Ishikawa (cell line): ENCODE measurements around the gene PDE4B.

Experiments
- CEBPB ChIP-seq: IDR thresholded peaks from 2 replicates; pipeline ENCODE4 v1.6.1; 2012
- CREB1 ChIP-seq: IDR thresholded peaks from 2 replicates; pipeline ENCODE4 v1.6.1; 2012; ENCODE audit warnings: low read depth
- EGR1 ChIP-seq: IDR thresholded peaks from 2 replicates; pipeline ENCODE4 v1.6.1; 2012
- EP300 ChIP-seq: IDR thresholded peaks from 2 replicates; pipeline ENCODE4 v1.6.1; 2012; ENCODE audit warnings: borderline replicate concordance
- FOXM1 ChIP-seq: IDR thresholded peaks from 2 replicates; pipeline ENCODE4 v1.6.1; 2012; ENCODE audit warnings: low read depth, borderline replicate concordance
- MAX ChIP-seq: IDR thresholded peaks from 2 replicates; pipeline ENCODE4 v1.6.1; 2012
- NFIC ChIP-seq: IDR thresholded peaks from 2 replicates; pipeline ENCODE4 v1.6.1; 2012
- RAD21 ChIP-seq: IDR thresholded peaks from 2 replicates; pipeline ENCODE4 v1.6.1; 2012; ENCODE audit warnings: low read depth
- TAF1 ChIP-seq: IDR thresholded peaks from 2 replicates; pipeline ENCODE4 v1.6.1; 2012; ENCODE audit warnings: low read depth, mild to moderate bottlenecking
- TCF12 ChIP-seq: IDR thresholded peaks from 2 replicates; pipeline ENCODE4 v1.6.1; 2012; ENCODE audit warnings: low read depth
- TEAD4 ChIP-seq: IDR thresholded peaks from 2 replicates; pipeline ENCODE4 v1.6.1; 2012
- YY1 ChIP-seq: IDR thresholded peaks from 2 replicates; pipeline ENCODE4 v1.6.1; 2012; ENCODE audit warnings: low read depth
- ZBTB7A ChIP-seq: IDR thresholded peaks from 2 replicates; pipeline ENCODE4 v1.6.1; 2012; ENCODE audit warnings: low read depth
- TF ChIP-seq, protein P1 (sequence below): IDR thresholded peaks from 2 replicates; pipeline ENCODE4 v1.6.1; 2012; ENCODE audit warnings: low read depth, mild to moderate bottlenecking
- TF ChIP-seq, protein P2 (sequence below): IDR thresholded peaks from 2 replicates; pipeline ENCODE4 v1.6.1; 2012

PDE4B gene

DNA sequence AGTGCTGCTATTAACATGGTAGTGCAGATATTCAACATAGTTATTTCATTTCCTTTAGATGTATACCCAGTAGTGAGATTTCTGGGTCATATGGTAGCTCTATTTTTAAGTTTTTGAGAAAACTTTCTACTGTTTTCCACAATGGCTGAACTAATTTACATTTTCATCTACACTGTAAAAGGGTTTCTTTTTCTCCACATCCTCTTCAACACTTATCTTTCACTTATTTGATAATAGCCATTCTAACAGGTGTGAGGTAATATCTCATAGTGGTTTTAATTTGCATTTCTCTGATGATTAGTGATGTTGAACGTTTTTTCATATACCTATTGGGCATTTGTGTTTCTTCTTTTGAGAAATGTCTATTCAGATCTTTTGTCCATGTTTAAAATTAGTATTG lies 149.8 kb downstream of the PDE4B start:
- no peak for TF ChIP-seq RAD21
- TF ChIP-seq, protein P1, sequence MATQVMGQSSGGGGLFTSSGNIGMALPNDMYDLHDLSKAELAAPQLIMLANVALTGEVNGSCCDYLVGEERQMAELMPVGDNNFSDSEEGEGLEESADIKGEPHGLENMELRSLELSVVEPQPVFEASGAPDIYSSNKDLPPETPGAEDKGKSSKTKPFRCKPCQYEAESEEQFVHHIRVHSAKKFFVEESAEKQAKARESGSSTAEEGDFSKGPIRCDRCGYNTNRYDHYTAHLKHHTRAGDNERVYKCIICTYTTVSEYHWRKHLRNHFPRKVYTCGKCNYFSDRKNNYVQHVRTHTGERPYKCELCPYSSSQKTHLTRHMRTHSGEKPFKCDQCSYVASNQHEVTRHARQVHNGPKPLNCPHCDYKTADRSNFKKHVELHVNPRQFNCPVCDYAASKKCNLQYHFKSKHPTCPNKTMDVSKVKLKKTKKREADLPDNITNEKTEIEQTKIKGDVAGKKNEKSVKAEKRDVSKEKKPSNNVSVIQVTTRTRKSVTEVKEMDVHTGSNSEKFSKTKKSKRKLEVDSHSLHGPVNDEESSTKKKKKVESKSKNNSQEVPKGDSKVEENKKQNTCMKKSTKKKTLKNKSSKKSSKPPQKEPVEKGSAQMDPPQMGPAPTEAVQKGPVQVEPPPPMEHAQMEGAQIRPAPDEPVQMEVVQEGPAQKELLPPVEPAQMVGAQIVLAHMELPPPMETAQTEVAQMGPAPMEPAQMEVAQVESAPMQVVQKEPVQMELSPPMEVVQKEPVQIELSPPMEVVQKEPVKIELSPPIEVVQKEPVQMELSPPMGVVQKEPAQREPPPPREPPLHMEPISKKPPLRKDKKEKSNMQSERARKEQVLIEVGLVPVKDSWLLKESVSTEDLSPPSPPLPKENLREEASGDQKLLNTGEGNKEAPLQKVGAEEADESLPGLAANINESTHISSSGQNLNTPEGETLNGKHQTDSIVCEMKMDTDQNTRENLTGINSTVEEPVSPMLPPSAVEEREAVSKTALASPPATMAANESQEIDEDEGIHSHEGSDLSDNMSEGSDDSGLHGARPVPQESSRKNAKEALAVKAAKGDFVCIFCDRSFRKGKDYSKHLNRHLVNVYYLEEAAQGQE: no peak
- no peak for TF ChIP-seq CREB1
- no peak for TF ChIP-seq CEBPB
- no peak for TF ChIP-seq MAX
- no peak for TF ChIP-seq EGR1
- no peak for TF ChIP-seq NFIC

- TF ChIP-seq, protein P1: no peak
- TF ChIP-seq TCF12 (no peak), CREB1 (no peak), CEBPB (no peak), RAD21 (no peak), EP300 (no peak), YY1 (no peak), TAF1 (no peak)
- TF ChIP-seq, protein P2, sequence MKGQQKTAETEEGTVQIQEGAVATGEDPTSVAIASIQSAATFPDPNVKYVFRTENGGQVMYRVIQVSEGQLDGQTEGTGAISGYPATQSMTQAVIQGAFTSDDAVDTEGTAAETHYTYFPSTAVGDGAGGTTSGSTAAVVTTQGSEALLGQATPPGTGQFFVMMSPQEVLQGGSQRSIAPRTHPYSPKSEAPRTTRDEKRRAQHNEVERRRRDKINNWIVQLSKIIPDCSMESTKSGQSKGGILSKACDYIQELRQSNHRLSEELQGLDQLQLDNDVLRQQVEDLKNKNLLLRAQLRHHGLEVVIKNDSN: no peak
These were observed 153.7 kb downstream of the PDE4B start for GRCh38 chr1:65946376-65946775.

DNA sequence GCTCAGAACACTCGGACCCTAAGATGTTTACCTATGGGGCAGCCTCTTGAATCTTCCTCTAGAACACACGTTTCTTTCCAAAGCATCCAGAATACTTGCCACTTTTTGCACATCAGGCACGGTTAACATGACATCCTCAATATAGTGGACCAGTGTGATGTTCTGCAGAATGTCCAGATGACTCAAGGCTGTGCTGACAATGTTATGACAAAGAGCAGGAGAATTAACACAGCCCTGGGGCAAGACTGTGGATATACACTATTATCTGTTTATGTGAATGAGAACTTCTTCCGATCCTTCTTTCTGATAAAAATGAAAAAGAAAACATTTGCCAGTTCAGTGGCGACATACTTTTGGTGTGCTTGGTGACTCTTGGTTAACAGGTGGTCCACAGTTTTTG lies 154.3 kb downstream of the PDE4B start:
- TF ChIP-seq CREB1 (no peak), NFIC (no peak), CEBPB (no peak), EGR1 (no peak), TAF1 (no peak), EP300 (no peak), ZBTB7A (no peak), RAD21 (no peak), FOXM1 (no peak), MAX (no peak), YY1 (no peak)
- TF ChIP-seq, protein P1: no peak

- TF ChIP-seq EP300 (no peak), TAF1 (no peak), EGR1 (no peak), NFIC (no peak), ZBTB7A (no peak), TCF12 (no peak), FOXM1 (no peak), CREB1 (no peak), YY1 (no peak), CEBPB (no peak), MAX (no peak), TEAD4 (no peak), RAD21 (no peak)
- TF ChIP-seq, protein P2: no peak
- TF ChIP-seq, protein P1: no peak
These were observed 156.0 kb downstream of the PDE4B start for GRCh38 chr1:65948609-65949229.
